Caco-2 (cell line): ENCODE data around the gene PRSS53. TPM values are rescaled to one million over a fixed set of nuclear protein-coding genes. Genes with fewer than 3 reads are reported as not detected.

Source experiments
- BruUV-seq: library from RNA; stranded (reverse); fragments of 400-500 nt; replicated peaks from 2 replicates; lab custom pipeline; 2021; lab: Mats Ljungman, UMichigan
- CTCF ChIA-PET: fragments of 300-600 bp; sonication (Branson Sonifier 250); formaldehyde crosslinking; loops from one replicate; lab custom pipeline; 2022; ENCODE audit warnings: antibody characterized with exemption; lab: Charles Lee
- POLR2A ChIA-PET: fragments of 300-600 bp; sonication (Branson Sonifier 250); formaldehyde crosslinking; loops from one replicate; lab custom pipeline; 2022; ENCODE audit warnings: antibody characterized with exemption; lab: Charles Lee
- DNase-seq, 2 experiments: peaks; one replicate each; pipeline versions ENCODE4 v3.0.0 to v3.0.0-alpha.2; 2020 to 2022
- H3K27me3 ChIP-seq: replicated peaks from 2 replicates; pipeline ENCODE4 v1.6.0; 2011; ENCODE audit warnings: low read length; ENCODE audit not compliant: control insufficient read depth, insufficient read depth
- H3K36me3 ChIP-seq: 2 replicates; pipeline ENCODE4 v1.5.1; 2011; ENCODE audit warnings: low read length; ENCODE audit not compliant: control insufficient read depth, insufficient read depth
- H3K4me1 ChIP-seq: fragments of 250-450 bp; sonication (Bioruptor Pico); 2 replicates; pipeline ENCODE4 v1.5.1; 2020; ENCODE audit warnings: mild to moderate bottlenecking
- H3K4me3 ChIP-seq: 2 replicates; pipeline ENCODE4 v1.5.1; 2011; ENCODE audit warnings: low read depth, mild to moderate bottlenecking, control low read depth, low read length
- H3K9me3 ChIP-seq: fragments of 250-450 bp; sonication (Bioruptor Pico); 2 replicates; pipeline ENCODE4 v1.5.1; 2020; ENCODE audit warnings: mild to moderate bottlenecking, moderate library complexity
- H3K27ac Mint-ChIP-seq: one replicate; pipeline ENCODE4 v1.8.0; 2022; ENCODE audit warnings: mixed read lengths; ENCODE audit not compliant: unreplicated experiment
- H3K27me3 Mint-ChIP-seq: one replicate; pipeline ENCODE4 v1.8.0; 2022; ENCODE audit warnings: mixed read lengths; ENCODE audit not compliant: insufficient read depth, unreplicated experiment
- H3K36me3 Mint-ChIP-seq: one replicate; pipeline ENCODE4 v1.8.0; 2022; ENCODE audit warnings: mild to moderate bottlenecking, mixed read lengths; ENCODE audit not compliant: insufficient read depth, unreplicated experiment
- H3K4me1 Mint-ChIP-seq: one replicate; pipeline ENCODE4 v1.8.0; 2022; ENCODE audit warnings: low read depth, mixed read lengths; ENCODE audit not compliant: unreplicated experiment
- H3K4me3 Mint-ChIP-seq: one replicate; pipeline ENCODE4 v1.8.0; 2022; ENCODE audit warnings: mild to moderate bottlenecking, moderate library complexity, mixed read lengths; ENCODE audit not compliant: unreplicated experiment
- H3K9me3 Mint-ChIP-seq: one replicate; pipeline ENCODE4 v1.8.0; 2022; ENCODE audit warnings: mixed read lengths; ENCODE audit not compliant: unreplicated experiment
- CTCF ChIP-seq, 2 experiments: fragments of 200-600 bp in 1 of 2; IDR thresholded peaks; 1 replicate in 1 of 2; 2 replicates in 1 of 2; pipeline versions ENCODE4 v1.5.1 to v1.8.0; 2011 to 2022; ENCODE audit warnings: antibody characterized with exemption in 1 of 2, control low read depth in 1 of 2, inconsistent platforms in 1 of 2, low read depth in 1 of 2, low read length in 1 of 2, mild to moderate bottlenecking in 1 of 2, moderate library complexity in 1 of 2; ENCODE audit not compliant: insufficient read depth in 1 of 2, severe bottlenecking in 1 of 2, unreplicated experiment in 1 of 2
- intact Hi-C: fragments of 100-400 bp; cut with micrococcal nuclease; formaldehyde crosslinking; loops from one replicate; pipeline ENCODE4 v1.10.0; 2022; ENCODE audit not compliant: unreplicated experiment
- total RNA-seq: library from RNA; stranded (reverse); gene quantifications from 2 replicates; pipeline ENCODE4 v1.2.3, GENCODE V29; 2022

The PRSS53 gene
- total RNA-seq, 1 experiment from 2014 or later = 1.8 TPM

- ChIA-PET CTCF (no interaction called here), POLR2A (no interaction called here)
- H3K36me3 Mint-ChIP-seq = peaks cover 7% of the 10 kb centered on the region
- no peaks in the 10 kb centered on the region for H3K9me3 Mint-ChIP-seq
- H3K27ac Mint-ChIP-seq = peak overlapping the region; percentile 35
- no peaks in the 10 kb centered on the region for H3K27me3 Mint-ChIP-seq
- BruUV-seq = no TSS peak
- peaks cover 9% of the 10 kb centered on the region; the same call in 1 of the 2 replicates for H3K4me1 ChIP-seq
- intact Hi-C loops = no loop called here
- no peaks in the 10 kb centered on the region for H3K9me3 ChIP-seq
- H3K27me3 ChIP-seq = no peaks in the 10 kb centered on the region
- no peak for TF ChIP-seq CTCF (IDR thresholded peaks at IDR 0.05; ENCODE audit: insufficient read depth in 1 of 2, low read depth in 1 of 2, low read length in 1 of 2, severe bottlenecking in 1 of 2, unreplicated experiment in 1 of 2)
- peaks cover 3% of the 10 kb centered on the region for H3K36me3 ChIP-seq
- no peak for DNase-seq
- peaks cover 7% of the 10 kb centered on the region for H3K4me1 Mint-ChIP-seq
- no peak overlapping the region for H3K4me3 ChIP-seq
- H3K4me3 Mint-ChIP-seq = no peak overlapping the region
Observed at GRCh38 chr16:31076319-31076718, 12.4 kb downstream of the PRSS53 start.

GRCh38 chr16:31074814-31075183 is 13.9 kb downstream of the PRSS53 start:
- DNase-seq = no peak
- H3K36me3 Mint-ChIP-seq = no peaks in the 10 kb centered on the region
- Histone ChIP-seq H3K36me3 (peaks cover 3% of the 10 kb centered on the region), H3K4me3 (peak overlapping the region; percentile 79), H3K9me3 (no peaks in the 10 kb centered on the region), H3K4me1 (peaks cover 9% of the 10 kb centered on the region; the same call in 1 of the 2 replicates), H3K27me3 (no peaks in the 10 kb centered on the region)
- CTCF ChIA-PET = interaction anchor here (0.9 to 2.0 kb wide), 6 partner anchors 19 to 377 kb away, joined by 3 to 14 read pairs (median 4); partner anchors contain the start of genes HSD3B7 and KAT8
- H3K27me3 Mint-ChIP-seq = no peaks in the 10 kb centered on the region
- peaks cover 7% of the 10 kb centered on the region for H3K4me1 Mint-ChIP-seq
- H3K27ac Mint-ChIP-seq = peak overlapping the region; percentile 58
- intact Hi-C loops = loop anchor here (1.0 to 2.0 kb wide), 3 partner anchors 40 to 384 kb away; partner anchors contain the start of gene ARMC5
- H3K4me3 Mint-ChIP-seq = peak overlapping the region; percentile 84
- no peaks in the 10 kb centered on the region for H3K9me3 Mint-ChIP-seq
- TF ChIP-seq CTCF (IDR thresholded peaks at IDR 0.05; ENCODE audit: insufficient read depth in 1 of 2, low read depth in 1 of 2, low read length in 1 of 2, severe bottlenecking in 1 of 2, unreplicated experiment in 1 of 2) = no peak
- no TSS peak for BruUV-seq
- POLR2A ChIA-PET = interaction anchor here (0.5 to 2.2 kb wide), 6 partner anchors 17 to 105 kb away, joined by 4 to 34 read pairs (median 4); partner anchors contain the start of genes FUS, KAT8 and PRSS8

GRCh38 chr16:31073970-31074813 is 14.6 kb downstream of the PRSS53 start, which contains the start of the genes ZNF646 and ZNF668:
ZNF646 (plus strand) TSS chr16:31074422; CDS start chr16:31076325, 1,903 bp downstream.
ZNF668 (minus strand) TSS chr16:31074240; CDS start chr16:31064459, 9,781 bp downstream.
- Mint-ChIP-seq H3K36me3 (no peaks in the 10 kb centered on the region), H3K4me3 (peak within 1 kb of the TSS; percentile 84), H3K9me3 (no peaks in the 10 kb centered on the region), H3K27ac (peak within 1 kb of the TSS; percentile 58), H3K4me1 (peaks cover 7% of the 10 kb centered on the region), H3K27me3 (no peaks in the 10 kb centered on the region)
- H3K4me1 ChIP-seq = peaks cover 9% of the 10 kb centered on the region; the same call in 1 of the 2 replicates
- ChIA-PET POLR2A (interaction anchor here (0.5 to 2.2 kb wide), 10 partner anchors 18 to 799 kb away, joined by 3 to 34 read pairs (median 4); partner anchors contain the start of genes FUS, KAT8, PRSS8 and STX4), CTCF (interaction anchor here (0.8 to 2.0 kb wide), 8 partner anchors 19 to 384 kb away, joined by 3 to 14 read pairs (median 4); partner anchors contain the start of genes HSD3B7 and KAT8)
- DNase-seq = peak; percentile 94 to 98
- H3K36me3 ChIP-seq = peaks cover 3% of the 10 kb centered on the region
- no peak for TF ChIP-seq CTCF (IDR thresholded peaks at IDR 0.05; ENCODE audit: insufficient read depth in 1 of 2, low read depth in 1 of 2, low read length in 1 of 2, severe bottlenecking in 1 of 2, unreplicated experiment in 1 of 2)
- BruUV-seq = no TSS peak
- no peaks in the 10 kb centered on the region for H3K9me3 ChIP-seq
- peak within 1 kb of the TSS; percentile 79 for H3K4me3 ChIP-seq
- no peaks in the 10 kb centered on the region for H3K27me3 ChIP-seq
- intact Hi-C loops = loop anchor here (1.0 to 2.0 kb wide), 3 partner anchors 40 to 385 kb away; partner anchors contain the start of gene ARMC5
